HG03280 (cell line): ENCODE data around the gene SOS1.

Source experiments
- ATAC-seq: cut with Tn5 transposase; IDR thresholded peaks from one replicate; pipeline ENCODE4 v1.9.1; 2021; ENCODE audit warnings: mild to moderate bottlenecking, moderate library complexity; ENCODE audit not compliant: unreplicated experiment

SOS1 gene

GRCh38 chr2:39039072-39039471 is 81.8 kb downstream of the SOS1 start:
- ATAC-seq: no peak

GRCh38 chr2:39033980-39034379 is 86.9 kb downstream of the SOS1 start:
- ATAC-seq: no peak

GRCh38 chr2:39027421-39027820 is 93.4 kb downstream of the SOS1 start:
- ATAC-seq: no peak

- ATAC-seq: no peak
Measured at GRCh38 chr2:39024833-39025232, 96.0 kb downstream of the SOS1 start.

- ATAC-seq: no peak
Measured at GRCh38 chr2:39023649-39024048, 97.2 kb downstream of the SOS1 start.

GRCh38 chr2:39022642-39023235 is 98.1 kb downstream of the SOS1 start:
- ATAC-seq: no peak

GRCh38 chr2:39020383-39020782 is 100.5 kb downstream of the SOS1 start:
- no peak for ATAC-seq

GRCh38 chr2:39018638-39019037 is 102.2 kb downstream of the SOS1 start:
- no peak for ATAC-seq

GRCh38 chr2:39017334-39017733 is 103.5 kb downstream of the SOS1 start:
- ATAC-seq: no peak

- ATAC-seq: no peak
Measured at GRCh38 chr2:39015424-39015823, 105.4 kb downstream of the SOS1 start.

GRCh38 chr2:39013871-39014270 is 107.0 kb downstream of the SOS1 start:
- no peak for ATAC-seq

- ATAC-seq: no peak
Measured at GRCh38 chr2:39008665-39009064, 112.2 kb downstream of the SOS1 start.

GRCh38 chr2:39007875-39008504 is 112.9 kb downstream of the SOS1 start:
- ATAC-seq: no peak

- no peak for ATAC-seq
Measured at GRCh38 chr2:39000552-39000951, 120.3 kb downstream of the SOS1 start.

- no peak for ATAC-seq
Measured at GRCh38 chr2:38997781-38998180, 123.1 kb downstream of the SOS1 start.

GRCh38 chr2:38991899-38992298 is 129.0 kb downstream of the SOS1 start:
- ATAC-seq: no peak

- no peak for ATAC-seq
Measured at GRCh38 chr2:38988716-38989115, 132.1 kb downstream of the SOS1 start.

- no peak for ATAC-seq
Measured at GRCh38 chr2:38982498-38982897, 138.4 kb downstream of the SOS1 start.

- no peak for ATAC-seq
Measured at GRCh38 chr2:38981670-38982357, 139.0 kb downstream of the SOS1 start.

- ATAC-seq: no peak
Measured at GRCh38 chr2:38981003-38981669, 139.7 kb downstream of the SOS1 start.

- no peak for ATAC-seq
Measured at GRCh38 chr2:38978908-38979307, 141.9 kb downstream of the SOS1 start.
